GM23248 (cell line): ENCODE data around the gene LARP6. TPM values are rescaled to one million over a fixed set of nuclear protein-coding genes. Genes with fewer than 3 reads are reported as not detected.

Experiments used
- DNase-seq: peaks from one replicate; pipeline ENCODE4 v3.0.0-alpha.2; 2015
- H2AFZ ChIP-seq: fragments of 200-600 bp; sonication (generic); 2 replicates; pipeline ENCODE4 v1.6.1; 2016; ENCODE audit warnings: antibody characterized with exemption
- H3F3A ChIP-seq: fragments of 200-600 bp; sonication (generic); 2 replicates; pipeline ENCODE4 v1.6.1; 2016; ENCODE audit warnings: mild to moderate bottlenecking, antibody characterized with exemption, mixed run types; ENCODE audit not compliant: insufficient read depth
- H3K27ac ChIP-seq: fragments of 200-600 bp; sonication (generic); 2 replicates; pipeline ENCODE4 v1.5.1; 2016; ENCODE audit warnings: mild to moderate bottlenecking
- H3K27me3 ChIP-seq: fragments of 200-600 bp; sonication (generic); replicated peaks from 2 replicates; pipeline ENCODE4 v1.6.1; 2016; ENCODE audit warnings: mild to moderate bottlenecking; ENCODE audit not compliant: insufficient read depth
- H3K36me3 ChIP-seq: fragments of 200-600 bp; sonication (generic); 2 replicates; pipeline ENCODE4 v1.6.1; 2016; ENCODE audit warnings: low read depth, mild to moderate bottlenecking
- H3K4me1 ChIP-seq: fragments of 200-600 bp; sonication (generic); 2 replicates; pipeline ENCODE4 v1.6.1; 2016; ENCODE audit warnings: mild to moderate bottlenecking; ENCODE audit not compliant: insufficient read depth
- H3K4me2 ChIP-seq: fragments of 200-600 bp; sonication (generic); one replicate; pipeline ENCODE4 v1.6.1; 2016; ENCODE audit warnings: mild to moderate bottlenecking; ENCODE audit not compliant: unreplicated experiment
- H3K4me3 ChIP-seq: fragments of 200-600 bp; sonication (generic); 2 replicates; pipeline ENCODE4 v1.5.1; 2016; ENCODE audit warnings: mild to moderate bottlenecking
- H3K79me2 ChIP-seq: fragments of 200-600 bp; sonication (generic); 2 replicates; pipeline ENCODE4 v1.6.1; 2016; ENCODE audit warnings: mild to moderate bottlenecking; ENCODE audit not compliant: insufficient read depth
- H3K9ac ChIP-seq: fragments of 200-600 bp; sonication (generic); 2 replicates; pipeline ENCODE4 v1.6.1; 2016; ENCODE audit warnings: mild to moderate bottlenecking
- H3K9me2 ChIP-seq: fragments of 200-600 bp; sonication (generic); 2 replicates; pipeline ENCODE4 v1.6.1; 2016; ENCODE audit warnings: mixed run types, mild to moderate bottlenecking, moderate library complexity; ENCODE audit not compliant: insufficient read depth
- H3K9me3 ChIP-seq: fragments of 200-600 bp; sonication (generic); one replicate; pipeline ENCODE4 v1.6.1; 2017; ENCODE audit warnings: low read depth
- H4K20me1 ChIP-seq: fragments of 200-600 bp; sonication (generic); 2 replicates; pipeline ENCODE4 v1.6.0; 2016; ENCODE audit not compliant: insufficient read depth
- EZH2 ChIP-seq: fragments of 200-600 bp; sonication (generic); IDR thresholded peaks from 2 replicates; pipeline ENCODE4 v1.6.1; 2018; ENCODE audit warnings: antibody characterized with exemption, mild to moderate bottlenecking; ENCODE audit not compliant: insufficient read depth, poor library complexity, severe bottlenecking
- EZH2phosphoT487 ChIP-seq: fragments of 200-600 bp; sonication (generic); IDR thresholded peaks from 2 replicates; pipeline ENCODE4 v1.6.1; 2018; ENCODE audit warnings: antibody characterized with exemption, moderate library complexity, mild to moderate bottlenecking, low read depth; ENCODE audit not compliant: insufficient read depth
- WGBS, 2 experiments: methylation state at CpG; one replicate each; pipeline ENCODE4 v1.1.6; 2015 to 2017; ENCODE audit warnings: low lambda C conversion rate in 2 of 2, low coverage in 1 of 2; ENCODE audit errors: missing lambda C conversion rate in 2 of 2; 5-methylcytosine and 5-hydroxymethylcytosine counted together
- in situ Hi-C: fragments of 300-500 bp; cut with MboI; formaldehyde crosslinking; loops from 2 replicates; pipeline ENCODE4 v1.15.0; 2020
- polyA plus RNA-seq: library from polyadenylated mRNA; unstranded; fragments of >200 nt; fragmentation: Nextera tagmentation; extraction: Ambion mirVana; gene quantifications from 2 replicates; pipeline ENCODE4 v1.2.1, GENCODE V29; 2016
- total RNA-seq: library from RNA; depleted of rRNA; stranded (reverse); fragments of >200 nt; shearing (Covaris generic); gene quantifications from 2 replicates; pipeline ENCODE4 v1.2.3, GENCODE V29; 2014; rRNA removed

The LARP6 gene
- 110 and 119 TPM in 2 replicates for total RNA-seq
- polyA plus RNA-seq, result 95.9 and 104 TPM in 2 replicates

GRCh38 chr15:70853973-70854665 lies at the start of gene LARP6:
Gene LARP6, minus strand, starts transcription at chr15:70854157. Its CDS starts 69 bp downstream, at chr15:70854088.
- Histone ChIP-seq H3K9ac (peak within 1 kb of the TSS; percentile 96), H3K9me3 (no peaks in the 10 kb centered on the region), H2AFZ (peak within 1 kb of the TSS; percentile 79), H3K27me3 (no peaks in the 10 kb centered on the region), H3K4me1 (peaks cover 43% of the 10 kb centered on the region), H3K27ac (peak within 1 kb of the TSS; percentile 95), H3K4me2 (peak within 1 kb of the TSS; percentile 99), H3K36me3 (peaks cover 25% of the 10 kb centered on the region), H3K9me2 (no peaks in the 10 kb centered on the region), H3K4me3 (peak within 1 kb of the TSS; percentile 90), H4K20me1 (no peaks in the 10 kb centered on the region), H3F3A (peaks cover 63% of the 10 kb centered on the region), H3K79me2 (peaks cover 47% of the 10 kb centered on the region)
- in situ Hi-C loops, result no loop called here
- DNase-seq, result peak; percentile 74
- TF ChIP-seq EZH2phosphoT487, result no peak
- no peak for TF ChIP-seq EZH2
- 1 to 2% methylated on average over 21 to 72 of the region's 78 CpGs for WGBS, 2 experiments

- TF ChIP-seq EZH2, result no peak
- TF ChIP-seq EZH2phosphoT487, result no peak
- H3K9ac ChIP-seq, result no peak overlapping the region
Observed at GRCh38 chr15:70902107-70902506, 48.1 kb upstream of the LARP6 start.

DNA sequence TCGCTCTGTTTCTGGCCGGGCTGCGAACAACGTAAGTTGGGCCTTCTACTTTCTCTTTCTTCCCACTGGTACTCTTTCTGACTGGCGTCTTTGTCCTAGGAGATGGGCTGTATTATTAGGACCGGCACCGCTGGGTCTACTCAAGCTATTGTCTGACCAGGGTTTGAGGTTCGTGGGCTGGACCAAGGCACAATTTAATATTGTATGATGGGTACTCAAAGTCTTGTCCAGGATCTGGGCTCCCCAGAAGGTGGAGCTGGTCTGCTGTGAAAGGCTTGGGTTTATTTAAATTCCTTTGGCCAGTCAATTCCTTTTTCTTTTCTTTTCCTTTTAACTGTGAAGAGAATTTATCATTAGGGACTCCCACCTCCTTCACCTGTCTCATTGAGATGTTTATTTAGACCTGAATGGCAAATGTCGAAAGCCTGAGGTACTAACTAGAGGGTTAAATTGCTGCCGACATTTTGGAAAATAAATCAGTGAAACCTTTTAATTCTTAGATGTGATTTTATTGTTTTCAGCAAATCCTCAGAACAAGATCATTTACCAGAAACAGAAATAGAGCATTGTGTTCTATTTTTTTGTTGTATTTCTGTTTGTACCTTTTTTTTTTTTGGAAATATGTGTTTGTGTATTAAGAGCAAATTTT lies 39.1 kb upstream of the LARP6 start:
- Histone ChIP-seq H3K4me3 (peak overlapping the region; percentile 92), H3K79me2 (peaks cover 43% of the 10 kb centered on the region), H3K27me3 (no peaks in the 10 kb centered on the region), H3K36me3 (peaks cover 6% of the 10 kb centered on the region; the same call in 1 of the 2 replicates), H3K9ac (peak overlapping the region; percentile 84), H2AFZ (peak overlapping the region; percentile 97), H3K27ac (peak overlapping the region; percentile 83), H3F3A (peaks cover 14% of the 10 kb centered on the region), H4K20me1 (no peaks in the 10 kb centered on the region), H3K9me2 (no peaks in the 10 kb centered on the region), H3K9me3 (no peaks in the 10 kb centered on the region), H3K4me1 (peaks cover 17% of the 10 kb centered on the region), H3K4me2 (peak overlapping the region; percentile 85)
- peak; percentile 86 for DNase-seq
- no peak for TF ChIP-seq EZH2
- TF ChIP-seq EZH2phosphoT487, result no peak
- in situ Hi-C loops, result no loop called here
- 1% methylated on average over 10 of the region's 10 CpGs for WGBS, 2 experiments

More at GRCh38 chr15:70902107-70902506, 48.1 kb upstream of the LARP6 start:
- Histone ChIP-seq H3F3A (peaks cover 26% of the 10 kb centered on the region), H3K4me1 (peaks cover 23% of the 10 kb centered on the region), H3K4me3 (no peak overlapping the region), H3K27me3 (no peaks in the 10 kb centered on the region), H3K79me2 (no peaks in the 10 kb centered on the region), H3K9me2 (no peaks in the 10 kb centered on the region), H3K36me3 (0 out of 2 replicates have a peak, but pooled peaks cover 10% of the 10 kb centered on the region), H3K4me2 (peak overlapping the region; percentile 45), H3K9me3 (no peaks in the 10 kb centered on the region), H3K27ac (peak overlapping the region; percentile 47), H2AFZ (peak overlapping the region; percentile 76), H4K20me1 (no peaks in the 10 kb centered on the region)
- DNase-seq, result peak; percentile 91
- WGBS, 2 experiments, result 100% methylated on average over 1 of the region's 1 CpG
- in situ Hi-C loops, result no loop called here

- Histone ChIP-seq H3K4me1 (peaks cover 17% of the 10 kb centered on the region), H3K79me2 (peaks cover 43% of the 10 kb centered on the region), H3K9ac (peak within 1 kb of the TSS; percentile 84), H3K4me3 (peak within 1 kb of the TSS; percentile 92), H3K27ac (peak within 1 kb of the TSS; percentile 83), H3K4me2 (peak within 1 kb of the TSS; percentile 85), H4K20me1 (no peaks in the 10 kb centered on the region), H3K27me3 (no peaks in the 10 kb centered on the region), H3K36me3 (peaks cover 6% of the 10 kb centered on the region; the same call in 1 of the 2 replicates), H2AFZ (peak within 1 kb of the TSS; percentile 97), H3K9me2 (no peaks in the 10 kb centered on the region), H3K9me3 (no peaks in the 10 kb centered on the region), H3F3A (peaks cover 14% of the 10 kb centered on the region)
- TF ChIP-seq EZH2phosphoT487, result no peak
- no peak for TF ChIP-seq EZH2
- in situ Hi-C loops, result no loop called here
- 1 to 2% methylated on average over 47 to 60 of the region's 61 CpGs for WGBS, 2 experiments
- peak; percentile 96 for DNase-seq
Observed at GRCh38 chr15:70892002-70892911, 38.3 kb upstream of the LARP6 start, which contains the start of the genes LRRC49 and THAP10. Gene LRRC49, plus strand, starts transcription at chr15:70892826. Its CDS starts 69 bp downstream, at chr15:70892895. Gene THAP10, minus strand, starts transcription at chr15:70892433. Its CDS starts 161 bp downstream, at chr15:70892272.
